ENCODE measurements around the gene CIT.
A peak's percentile ranks its signal among the peaks of the same experiment; 100 is the strongest.
"Not testable (repeated sequence)": the region's sequence is repeated elsewhere in the genome, so short reads cannot be mapped to it uniquely, and the experiment has no call there.

CIT gene

GRCh38 chr12:119681111-119681510, 196.0 kb downstream of the CIT start:
- DNase-seq (ENCODE audit: low read depth in 2 of 2), result no peak

DNA sequence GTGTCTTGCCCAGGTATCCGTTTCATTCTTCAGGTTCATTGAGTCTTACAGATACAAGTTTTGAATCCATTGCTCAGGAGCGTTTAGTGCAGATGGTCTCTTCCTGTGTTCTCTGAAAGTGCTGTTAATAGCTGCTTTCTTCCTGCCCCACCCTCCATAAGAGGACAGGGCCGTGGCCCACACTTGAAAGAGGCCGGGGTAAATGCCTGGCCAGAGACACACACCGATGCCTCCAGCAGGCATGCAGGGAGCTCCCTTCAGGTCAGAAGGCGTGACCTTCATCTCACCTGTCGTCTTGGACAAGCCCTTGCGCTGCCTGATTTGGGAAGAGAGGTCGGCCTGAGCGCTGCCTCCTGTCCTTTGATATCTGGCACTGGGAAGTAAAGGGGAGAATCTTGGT, 197.6 kb downstream of the CIT start:
- no peak for DNase-seq (ENCODE audit: low read depth in 2 of 2)

DNA sequence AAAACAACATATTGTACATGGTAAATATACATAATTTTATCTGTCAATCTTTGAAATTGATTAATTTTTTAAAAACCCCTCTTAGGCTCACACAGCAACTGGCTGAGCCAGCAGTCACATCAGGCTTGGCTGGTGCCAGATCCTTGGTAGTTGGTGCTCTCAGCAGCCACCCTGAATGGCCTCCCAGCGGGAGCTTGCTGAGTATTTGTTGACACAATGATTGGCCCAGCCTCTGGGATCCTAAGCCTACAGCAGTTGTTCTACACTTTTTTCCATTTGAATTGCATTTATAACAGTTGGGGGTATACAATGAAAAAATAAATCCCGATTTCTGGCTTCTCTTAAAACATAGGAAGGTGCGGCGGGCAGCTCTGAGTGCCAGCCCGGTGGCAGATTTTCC, 198.0 kb downstream of the CIT start:
- DNase-seq (ENCODE audit: low read depth in 2 of 2), result no peak

GRCh38 chr12:119678459-119678858, 198.7 kb downstream of the CIT start:
- no peak for DNase-seq (ENCODE audit: low read depth in 2 of 2)

DNA sequence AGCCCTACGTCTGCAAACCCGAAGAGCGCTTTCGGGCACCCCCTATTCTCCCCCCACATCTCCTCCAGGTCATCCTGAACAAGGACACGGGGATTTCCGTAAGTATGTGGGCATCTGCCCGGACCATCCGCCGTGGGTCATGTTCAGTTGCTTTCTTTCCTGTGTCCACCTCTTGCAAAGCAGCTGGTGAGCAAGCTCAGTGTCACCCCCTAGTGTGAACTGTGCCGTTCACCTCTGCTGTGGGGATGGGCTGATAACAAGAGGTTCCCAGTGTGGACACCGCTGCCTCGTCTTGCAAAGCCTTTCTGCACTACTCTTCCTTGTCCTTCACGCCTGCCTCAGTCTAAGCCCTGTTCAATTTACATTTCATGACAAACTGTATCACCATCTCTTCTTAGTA, 200.5 kb downstream of the CIT start:
- no peak for DNase-seq (ENCODE audit: low read depth in 2 of 2)

- no peak for DNase-seq (ENCODE audit: low read depth in 2 of 2)
Measured at GRCh38 chr12:119676022-119676421, 201.1 kb downstream of the CIT start.

GRCh38 chr12:119674560-119674959, 202.6 kb downstream of the CIT start:
- DNase-seq (ENCODE audit: low read depth in 2 of 2), result no peak

DNA sequence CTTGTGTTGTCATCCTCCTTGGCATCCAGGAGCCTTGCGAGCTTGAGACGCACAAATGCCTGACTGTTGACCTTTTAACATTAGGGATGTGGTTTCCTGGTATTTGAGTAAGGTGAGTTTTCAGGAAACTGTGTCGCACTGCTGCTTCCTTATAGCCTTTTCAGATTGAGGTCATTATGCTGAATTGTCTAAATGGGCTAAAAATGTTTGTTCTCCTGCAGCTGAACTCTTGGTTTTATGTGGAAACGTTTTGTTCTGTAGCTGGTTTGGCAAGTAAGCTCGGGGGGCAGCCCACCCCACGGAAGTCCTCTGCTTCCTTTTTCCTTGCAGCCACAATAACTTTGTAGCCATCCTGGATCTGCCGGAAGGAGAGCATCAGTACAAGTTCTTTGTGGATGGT, 203.5 kb downstream of the CIT start:
- DNase-seq (ENCODE audit: low read depth in 2 of 2), result no peak

GRCh38 chr12:119672194-119672593, 204.9 kb downstream of the CIT start:
- no peak for DNase-seq (ENCODE audit: low read depth in 2 of 2)

DNA sequence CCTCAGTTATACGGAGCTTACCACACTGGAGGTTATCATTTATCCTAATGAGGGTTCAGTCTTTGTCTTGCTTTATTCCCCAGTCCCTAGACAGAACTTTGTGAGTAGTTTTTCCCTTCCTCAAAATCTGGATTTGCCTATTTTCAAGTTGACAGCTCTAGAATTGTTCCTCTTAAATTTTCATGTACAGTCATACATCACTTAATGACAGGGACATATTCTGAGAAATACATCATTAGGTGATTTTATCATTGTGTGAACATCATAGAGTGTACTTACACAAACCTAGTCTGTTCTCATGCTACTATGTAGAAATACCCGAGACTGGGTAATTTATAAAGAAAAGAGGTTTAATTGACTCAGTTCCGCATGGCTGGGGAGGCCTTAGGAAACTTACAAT, 206.1 kb downstream of the CIT start:
- no peak for DNase-seq (ENCODE audit: low read depth in 2 of 2)

DNA sequence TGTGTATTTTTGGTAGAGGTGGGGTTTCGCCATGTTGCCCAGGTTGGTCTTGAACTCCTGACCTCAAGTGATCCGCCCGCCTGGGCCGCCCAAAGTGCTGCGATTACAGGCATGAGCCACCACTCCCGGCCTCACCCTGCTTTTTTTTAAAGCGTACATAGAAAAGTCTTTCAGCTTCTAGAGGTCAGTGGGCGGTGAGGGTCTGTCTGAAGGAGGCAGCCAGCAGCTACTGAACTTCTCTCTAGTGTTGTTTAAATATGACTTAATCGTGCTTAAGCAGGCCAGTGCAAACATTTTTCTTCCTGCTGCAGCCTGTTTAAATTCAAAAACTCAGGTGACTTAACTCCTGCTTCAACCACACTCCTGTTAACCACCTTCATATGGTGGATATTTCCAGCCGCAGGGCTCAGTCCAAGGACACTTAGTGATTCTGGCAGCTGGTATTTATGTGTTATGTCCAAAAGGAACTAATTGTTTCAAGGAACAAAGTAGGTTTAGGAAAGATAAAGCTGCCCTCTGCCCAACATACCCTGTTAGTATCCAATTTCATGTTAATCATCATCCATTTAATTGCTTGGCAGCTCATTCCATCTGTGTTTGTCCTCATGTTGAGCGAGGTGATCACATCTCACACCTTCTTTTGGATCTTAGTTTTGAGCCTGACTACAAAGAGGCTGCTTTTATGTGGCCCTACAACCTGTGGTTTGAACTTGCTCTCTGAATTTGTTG, 207.2 kb downstream of the CIT start:
- DNase-seq (ENCODE audit: low read depth in 2 of 2), result no peak

DNA sequence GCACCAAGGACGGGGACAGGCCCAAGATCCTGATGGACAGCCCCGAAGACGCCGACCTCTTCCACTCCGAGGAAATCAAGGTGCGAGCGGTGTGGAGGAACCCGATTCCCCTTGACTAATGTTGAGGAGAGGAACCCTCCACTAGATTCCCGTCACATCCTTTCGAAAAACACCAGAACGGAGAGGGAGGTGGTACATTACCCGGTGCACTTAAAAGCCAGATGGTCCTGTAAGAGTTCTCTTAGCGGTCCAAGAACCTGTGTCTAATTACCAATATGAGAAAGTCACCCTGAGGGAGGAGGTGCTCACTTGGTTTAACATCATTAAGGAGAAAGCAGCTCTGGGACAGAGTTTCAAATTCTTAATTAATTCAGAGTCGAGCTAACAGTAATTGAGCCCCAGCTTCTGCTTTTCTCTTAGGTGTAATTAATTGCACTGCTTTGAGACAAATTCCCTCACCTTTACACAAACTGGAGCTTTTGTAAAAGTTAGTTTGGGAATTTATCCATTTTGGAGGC, 208.7 kb downstream of the CIT start:
- DNase-seq (ENCODE audit: low read depth in 2 of 2), result no peak

DNA sequence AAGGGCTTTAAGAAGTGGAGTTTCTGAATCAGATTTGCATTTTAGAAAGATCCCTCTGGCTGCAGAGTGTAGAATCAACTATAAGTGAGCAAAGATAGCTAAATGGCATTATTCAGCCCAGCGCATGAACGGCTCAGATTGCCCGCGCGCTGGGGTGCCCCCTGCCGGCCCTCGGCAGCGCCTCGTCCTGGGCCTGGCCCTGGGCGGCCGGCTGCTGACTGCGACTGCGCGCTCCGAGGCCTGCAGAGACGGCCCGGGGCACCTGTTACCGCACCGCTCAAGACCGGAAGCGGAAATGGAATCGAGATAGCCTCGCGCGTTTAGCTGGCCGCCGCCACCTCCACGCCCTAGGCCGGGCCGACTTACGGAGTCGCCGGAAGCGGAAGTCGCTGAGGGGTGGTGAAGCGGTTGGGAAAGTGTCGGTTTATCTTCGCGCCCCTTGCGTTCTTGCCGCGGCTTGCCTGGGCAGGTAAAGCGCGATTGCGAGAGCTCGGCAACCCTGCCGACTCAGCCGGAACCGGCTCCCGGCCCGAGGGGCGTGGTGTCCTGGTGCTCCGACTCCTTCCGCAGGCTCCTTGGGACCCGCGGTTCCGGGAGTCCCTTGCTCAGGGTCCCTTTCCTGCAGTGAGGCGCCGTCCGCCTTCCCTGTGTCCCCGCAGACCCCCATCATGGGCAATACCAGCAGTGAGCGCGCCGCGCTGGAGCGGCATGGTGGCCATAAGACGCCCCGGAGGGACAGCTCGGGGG, 209.4 kb downstream of the CIT start, which contains the start of gene PRKAB1:
PRKAB1 (plus strand) TSS at position 557 of the 747 bp plus-strand sequence; CDS start at position 669, 112 bp downstream.
- peak; percentile 87 for DNase-seq (ENCODE audit: low read depth in 2 of 2)

GRCh38 chr12:119666900-119667576, 210.1 kb downstream of the CIT start:
- DNase-seq (ENCODE audit: low read depth in 2 of 2), result no peak

GRCh38 chr12:119666226-119666795, 210.8 kb downstream of the CIT start:
- no peak for DNase-seq (ENCODE audit: low read depth in 2 of 2)

GRCh38 chr12:119665164-119665929, 211.8 kb downstream of the CIT start:
- no peak for DNase-seq (ENCODE audit: low read depth in 2 of 2)

GRCh38 chr12:119664642-119665041, 212.5 kb downstream of the CIT start:
- no peak for DNase-seq (ENCODE audit: low read depth in 2 of 2)

- DNase-seq (ENCODE audit: low read depth in 2 of 2), result no peak
Measured at GRCh38 chr12:119661882-119662281, 215.2 kb downstream of the CIT start.

DNA sequence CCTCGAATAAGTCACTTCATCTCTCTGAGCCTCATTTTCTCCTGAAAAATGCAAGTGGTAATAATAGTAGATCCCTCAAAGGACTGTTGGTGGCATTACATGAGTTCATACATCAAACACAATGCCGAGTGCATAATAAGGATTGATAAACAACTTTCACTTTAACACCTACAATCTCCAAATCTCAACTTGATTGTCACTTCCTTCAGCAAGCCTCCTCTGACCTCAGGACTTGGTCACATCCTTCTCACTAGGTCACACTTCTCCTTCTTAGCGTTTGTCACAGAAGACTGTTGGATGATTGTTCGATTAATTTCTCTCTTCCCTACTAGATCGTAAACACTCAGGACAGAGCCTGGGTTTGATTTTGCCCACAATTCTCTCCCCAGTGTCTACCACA, 217.0 kb downstream of the CIT start:
- no peak for DNase-seq (ENCODE audit: low read depth in 2 of 2)

DNA sequence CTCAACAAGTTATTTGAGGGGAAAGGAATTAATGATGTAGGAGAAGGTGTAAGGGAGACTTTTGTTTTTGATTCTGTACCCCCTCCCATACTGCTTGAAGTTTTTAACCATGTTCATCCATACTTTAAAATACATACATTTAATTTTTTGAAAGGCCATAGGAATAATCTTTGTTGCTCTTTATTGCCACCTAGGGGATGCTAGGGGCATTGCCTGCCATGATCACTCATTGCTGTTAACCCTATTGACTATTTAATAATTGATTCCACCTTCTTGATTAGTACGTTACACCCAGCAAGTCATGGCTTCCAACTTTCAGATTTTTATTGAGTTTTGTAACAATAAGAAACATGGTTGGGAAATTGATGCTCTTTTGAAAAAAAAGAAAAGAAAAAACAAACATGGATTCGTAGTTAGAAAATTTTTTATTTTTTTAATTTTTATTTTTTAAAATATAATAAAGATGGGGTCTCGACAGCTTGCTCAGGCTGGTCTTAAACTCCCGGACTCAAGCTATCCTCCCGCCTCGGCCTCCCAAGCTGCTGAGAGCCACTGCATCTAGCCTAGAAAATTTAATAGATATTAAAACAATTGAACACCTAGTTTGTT, 217.7 kb downstream of the CIT start:
- no peak for DNase-seq (ENCODE audit: low read depth in 2 of 2)

DNA sequence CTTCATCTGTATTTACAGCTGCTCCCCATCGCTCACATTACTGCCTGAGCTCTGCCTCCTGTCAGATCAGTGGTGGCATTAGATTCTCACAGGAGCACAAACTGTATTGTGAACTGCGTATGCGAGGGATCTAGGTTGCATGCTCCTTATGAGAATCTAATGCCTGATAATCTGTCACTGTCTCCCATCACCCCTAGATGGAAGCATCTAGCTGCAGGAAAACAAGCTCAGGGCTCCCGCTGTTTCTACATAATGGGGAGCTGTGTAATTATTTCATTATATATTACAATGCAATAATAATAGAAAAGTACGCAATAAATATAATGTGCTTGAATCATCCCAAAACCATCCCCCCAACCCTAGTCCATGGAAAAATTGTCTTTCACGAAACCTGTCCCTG, 219.0 kb downstream of the CIT start:
- DNase-seq (ENCODE audit: low read depth in 2 of 2), result not testable (repeated sequence)

Measured in fibroblast of skin of left biceps (primary cell).